ENCODE results near the gene URB2.

Gene URB2

GRCh38 chr1:229640455-229640854 is 14.4 kb downstream of the URB2 start:
- no peak for DNase-seq (ENCODE audit: low read depth, low spot score)

GRCh38 chr1:229641306-229641705 is 15.3 kb downstream of the URB2 start:
- no peak for DNase-seq (ENCODE audit: low read depth, low spot score)
- H3K4me3 ChIP-seq (ENCODE audit: low read length), result no peak overlapping the region

More at GRCh38 chr1:229640455-229640854, 14.4 kb downstream of the URB2 start:
- no peak overlapping the region for H3K4me3 ChIP-seq (ENCODE audit: low read length)

- no peak for DNase-seq (ENCODE audit: low read depth, low spot score)
- H3K4me3 ChIP-seq (ENCODE audit: low read length), result no peak overlapping the region
Observed at GRCh38 chr1:229642376-229642775, 16.3 kb downstream of the URB2 start.

- no peak for DNase-seq (ENCODE audit: low read depth, low spot score)
- H3K4me3 ChIP-seq (ENCODE audit: low read length), result no peak overlapping the region
Observed at GRCh38 chr1:229642970-229643369, 16.9 kb downstream of the URB2 start.

GRCh38 chr1:229643996-229644745 is 18.1 kb downstream of the URB2 start:
- DNase-seq (ENCODE audit: low read depth, low spot score), result no peak
- H3K4me3 ChIP-seq (ENCODE audit: low read length), result no peak overlapping the region

GRCh38 chr1:229645324-229645993 is 19.4 kb downstream of the URB2 start:
- no peak for DNase-seq (ENCODE audit: low read depth, low spot score)

GRCh38 chr1:229648406-229648805 is 22.4 kb downstream of the URB2 start:
- no peak overlapping the region for H3K4me3 ChIP-seq (ENCODE audit: low read length)
- DNase-seq (ENCODE audit: low read depth, low spot score), result no peak

More at GRCh38 chr1:229645324-229645993, 19.4 kb downstream of the URB2 start:
- no peak overlapping the region for H3K4me3 ChIP-seq (ENCODE audit: low read length)

GRCh38 chr1:229650045-229650444 is 24.0 kb downstream of the URB2 start:
- H3K4me3 ChIP-seq (ENCODE audit: low read length), result no peak overlapping the region
- DNase-seq (ENCODE audit: low read depth, low spot score), result no peak

GRCh38 chr1:229651546-229651945 is 25.5 kb downstream of the URB2 start:
- no peak overlapping the region for H3K4me3 ChIP-seq (ENCODE audit: low read length)
- DNase-seq (ENCODE audit: low read depth, low spot score), result no peak

GRCh38 chr1:229653420-229653819 is 27.4 kb downstream of the URB2 start:
- no peak for DNase-seq (ENCODE audit: low read depth, low spot score)
- no peak overlapping the region for H3K4me3 ChIP-seq (ENCODE audit: low read length)

- no peak overlapping the region for H3K4me3 ChIP-seq (ENCODE audit: low read length)
- DNase-seq (ENCODE audit: low read depth, low spot score), result no peak
Observed at GRCh38 chr1:229655781-229656180, 29.7 kb downstream of the URB2 start.

GRCh38 chr1:229657993-229658755 is 32.1 kb downstream of the URB2 start:
- H3K4me3 ChIP-seq (ENCODE audit: low read length), result no peak overlapping the region
- no peak for DNase-seq (ENCODE audit: low read depth, low spot score)

GRCh38 chr1:229661022-229661877 is 35.2 kb downstream of the URB2 start:
- H3K4me3 ChIP-seq (ENCODE audit: low read length), result no peak overlapping the region
- DNase-seq (ENCODE audit: low read depth, low spot score), result peak; percentile 59

GRCh38 chr1:229661897-229662296 is 35.9 kb downstream of the URB2 start:
- H3K4me3 ChIP-seq (ENCODE audit: low read length), result no peak overlapping the region
- no peak for DNase-seq (ENCODE audit: low read depth, low spot score)

GRCh38 chr1:229664133-229664689 is 38.2 kb downstream of the URB2 start:
- DNase-seq (ENCODE audit: low read depth, low spot score), result peak; percentile 83
- H3K4me3 ChIP-seq (ENCODE audit: low read length), result no peak overlapping the region

- no peak for DNase-seq (ENCODE audit: low read depth, low spot score)
- H3K4me3 ChIP-seq (ENCODE audit: low read length), result no peak overlapping the region
Observed at GRCh38 chr1:229665912-229666558, 40.0 kb downstream of the URB2 start.

- DNase-seq (ENCODE audit: low read depth, low spot score), result no peak
Observed at GRCh38 chr1:229666585-229666984, 40.5 kb downstream of the URB2 start.

GRCh38 chr1:229669333-229669732 is 43.3 kb downstream of the URB2 start:
- DNase-seq (ENCODE audit: low read depth, low spot score), result no peak

More at GRCh38 chr1:229666585-229666984, 40.5 kb downstream of the URB2 start:
- H3K4me3 ChIP-seq (ENCODE audit: low read length), result no peak overlapping the region

More at GRCh38 chr1:229669333-229669732, 43.3 kb downstream of the URB2 start:
- H3K4me3 ChIP-seq (ENCODE audit: low read length), result no peak overlapping the region

Data from Jurkat, Clone E6-1 (cell line).